ENCODE measurements around the gene MACROD2. TPM values are rescaled to one million over a fixed set of nuclear protein-coding genes. Genes with fewer than 3 reads are reported as not detected.
"Not testable (repeated sequence)": the region's sequence is repeated elsewhere in the genome, so short reads cannot be mapped to it uniquely, and the experiment has no call there.

Gene MACROD2
- total and polyA plus RNA-seq, 11 donors: 0.54 to 5.4 (median 2.4) TPM

DNA sequence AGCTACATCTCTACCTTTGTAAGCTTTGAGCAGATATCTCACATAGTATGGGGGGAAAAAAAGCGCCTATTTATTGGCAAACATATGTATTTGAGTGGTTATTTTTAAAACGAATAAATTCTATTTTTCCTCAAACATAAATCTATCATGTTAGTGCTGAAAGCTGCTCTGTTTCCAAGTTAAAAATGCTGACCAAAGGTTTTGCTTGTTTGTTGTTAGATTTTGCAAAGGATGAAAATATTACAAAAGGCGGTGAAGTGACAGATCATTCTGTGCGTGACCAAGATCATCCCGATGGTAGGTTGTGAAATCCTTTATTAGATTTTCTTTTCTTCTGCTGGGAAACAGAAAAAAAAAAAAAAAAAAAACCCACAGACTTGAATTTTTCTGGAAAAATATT lies 1972.0 kb downstream of the MACROD2 start:
- intact Hi-C loops (cut with DNase I): no loop called here
- Histone ChIP-seq H3K9me3 (peaks cover 0 to 14% (median 5%) of the 10 kb centered on the region in 12 donors), H3K4me1 (no peaks in the 10 kb centered on the region), H3K27me3 (no peaks in the 10 kb centered on the region), H3K4me3 (no peak overlapping the region), H3K36me3 (no peaks in the 10 kb centered on the region), H3K27ac (no peak overlapping the region)
- WGBS, 4 donors: 86 to 93% (median 91%) methylated on average over 5 of the region's 5 CpGs
- TF ChIP-seq POLR2A (IDR thresholded peaks at IDR 0.05): no peak
- TF ChIP-seq, protein P1, sequence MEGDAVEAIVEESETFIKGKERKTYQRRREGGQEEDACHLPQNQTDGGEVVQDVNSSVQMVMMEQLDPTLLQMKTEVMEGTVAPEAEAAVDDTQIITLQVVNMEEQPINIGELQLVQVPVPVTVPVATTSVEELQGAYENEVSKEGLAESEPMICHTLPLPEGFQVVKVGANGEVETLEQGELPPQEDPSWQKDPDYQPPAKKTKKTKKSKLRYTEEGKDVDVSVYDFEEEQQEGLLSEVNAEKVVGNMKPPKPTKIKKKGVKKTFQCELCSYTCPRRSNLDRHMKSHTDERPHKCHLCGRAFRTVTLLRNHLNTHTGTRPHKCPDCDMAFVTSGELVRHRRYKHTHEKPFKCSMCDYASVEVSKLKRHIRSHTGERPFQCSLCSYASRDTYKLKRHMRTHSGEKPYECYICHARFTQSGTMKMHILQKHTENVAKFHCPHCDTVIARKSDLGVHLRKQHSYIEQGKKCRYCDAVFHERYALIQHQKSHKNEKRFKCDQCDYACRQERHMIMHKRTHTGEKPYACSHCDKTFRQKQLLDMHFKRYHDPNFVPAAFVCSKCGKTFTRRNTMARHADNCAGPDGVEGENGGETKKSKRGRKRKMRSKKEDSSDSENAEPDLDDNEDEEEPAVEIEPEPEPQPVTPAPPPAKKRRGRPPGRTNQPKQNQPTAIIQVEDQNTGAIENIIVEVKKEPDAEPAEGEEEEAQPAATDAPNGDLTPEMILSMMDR (IDR thresholded peaks at IDR 0.05): no peak
- ATAC-seq (no peak), DNase-seq (no peak)

DNA sequence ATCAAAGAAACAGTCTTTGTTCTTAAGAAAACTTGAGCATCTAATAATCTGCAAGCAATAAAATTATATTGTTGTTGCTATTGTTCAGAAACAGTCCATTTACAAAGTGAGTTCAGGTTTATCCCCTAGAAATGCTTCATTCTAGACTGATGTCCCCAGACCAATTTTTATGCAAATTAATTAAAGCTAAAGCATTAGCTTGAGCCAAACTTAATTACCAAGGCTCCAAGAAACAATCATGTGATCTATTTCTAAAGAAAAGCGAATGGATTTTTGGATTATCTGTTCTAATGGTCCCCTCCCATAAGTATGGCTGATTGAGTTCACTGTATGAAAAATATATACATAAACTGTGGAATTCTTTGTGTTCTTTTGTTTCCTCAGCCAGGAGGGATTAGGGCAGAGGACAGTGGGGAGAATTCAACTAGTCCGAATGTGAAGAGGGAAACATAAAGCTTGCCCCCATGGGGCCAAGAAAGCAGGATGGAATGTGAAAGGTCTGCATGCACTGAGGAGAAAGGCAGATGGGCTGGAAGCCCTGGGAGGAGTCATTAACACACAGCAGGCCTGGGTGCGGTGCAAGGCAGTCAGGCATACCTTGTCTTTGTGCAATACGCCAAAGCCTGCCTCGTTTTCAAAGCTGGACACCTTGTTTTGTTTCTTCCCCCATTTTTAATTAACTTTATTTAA lies 1980.9 kb downstream of the MACROD2 start:
- Histone ChIP-seq H3K9me3 (peaks cover 0 to 25% (median 3%) of the 10 kb centered on the region in 12 donors), H3K4me3 (no peak overlapping the region), H3K27ac (no peak overlapping the region), H3K4me1 (no peaks in the 10 kb centered on the region), H3K36me3 (no peaks in the 10 kb centered on the region), H3K27me3 (no peaks in the 10 kb centered on the region)
- DNase-seq (no peak), ATAC-seq (no peak)
- intact Hi-C loops (cut with DNase I): loop anchor here in 1 of 10 donors (10.0 kb wide), 1 partner anchor 61 kb away; no protein-coding TSS in a partner anchor
- TF ChIP-seq POLR2A (IDR thresholded peaks at IDR 0.05): no peak
- TF ChIP-seq, protein P1 (IDR thresholded peaks at IDR 0.05): no peak
- WGBS, 4 donors: 51 to 55% (median 54%) methylated on average over 5 of the region's 5 CpGs

DNA sequence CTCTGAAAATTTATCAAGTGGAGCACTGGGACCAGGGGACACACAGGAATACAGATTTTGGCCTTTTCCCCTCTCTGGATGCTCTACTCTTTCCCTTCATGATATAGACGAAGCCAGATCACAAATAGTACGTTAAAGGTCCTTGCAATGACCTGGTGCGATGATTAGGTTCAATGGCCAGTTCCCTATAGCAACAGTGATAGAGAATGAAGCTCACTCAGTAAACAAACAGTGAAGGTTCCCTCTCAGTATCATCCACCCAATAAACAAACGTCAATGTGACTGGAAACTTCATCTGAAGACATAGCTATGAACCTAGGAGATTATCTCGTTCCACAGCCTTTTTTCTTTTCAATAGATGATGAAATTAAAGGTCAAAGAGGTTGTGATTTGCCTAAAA lies 1981.7 kb downstream of the MACROD2 start:
- intact Hi-C loops (cut with DNase I): loop anchor here in 1 of 10 donors (10.0 kb wide), 1 partner anchor 62 kb away; no protein-coding TSS in a partner anchor
- DNase-seq: no peak
- Histone ChIP-seq H3K36me3 (no peaks in the 10 kb centered on the region), H3K27me3 (no peaks in the 10 kb centered on the region), H3K9me3 (peaks cover 0 to 16% (median 1%) of the 10 kb centered on the region in 12 donors), H3K4me3 (no peak overlapping the region), H3K27ac (no peak overlapping the region), H3K4me1 (no peaks in the 10 kb centered on the region)
- TF ChIP-seq POLR2A (IDR thresholded peaks at IDR 0.05): no peak
- TF ChIP-seq, protein P1 (IDR thresholded peaks at IDR 0.05): no peak
- no peak for ATAC-seq
- 47 to 78% (median 54%) methylated on average over 5 of the region's 5 CpGs for WGBS, 4 donors

DNA sequence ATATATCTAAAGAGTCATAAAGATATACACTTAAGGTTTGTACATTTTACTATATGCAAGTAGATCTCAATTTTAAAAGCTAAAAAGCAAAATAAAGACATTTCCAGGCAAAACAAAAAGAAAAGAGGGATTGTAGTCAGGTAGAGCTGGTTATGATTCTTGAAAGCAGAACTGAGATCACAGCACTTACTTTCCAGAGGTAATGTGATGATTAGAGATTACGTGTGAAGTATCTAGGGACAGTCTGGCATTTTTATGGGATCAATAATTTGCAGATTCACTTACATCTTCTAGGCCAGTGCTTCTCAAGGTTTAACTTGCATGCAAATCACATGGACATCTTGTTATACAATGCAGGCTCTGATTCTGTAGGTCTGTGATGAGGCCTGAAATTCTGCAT lies 1982.4 kb downstream of the MACROD2 start:
- Histone ChIP-seq H3K36me3 (no peaks in the 10 kb centered on the region), H3K4me3 (no peak overlapping the region), H3K27me3 (no peaks in the 10 kb centered on the region), H3K9me3 (peaks cover 0 to 13% (median 0%) of the 10 kb centered on the region in 12 donors), H3K4me1 (no peaks in the 10 kb centered on the region), H3K27ac (no peak overlapping the region)
- DNase-seq (no peak), ATAC-seq (no peak)
- WGBS, 4 donors: 77 to 94% (median 89%) methylated on average over 1 of the region's 1 CpG
- TF ChIP-seq POLR2A (IDR thresholded peaks at IDR 0.05): no peak
- TF ChIP-seq, protein P1 (IDR thresholded peaks at IDR 0.05): no peak
- intact Hi-C loops (cut with DNase I): loop anchor here in 1 of 10 donors (10.0 kb wide), 1 partner anchor 63 kb away; no protein-coding TSS in a partner anchor

GRCh38 chr20:15985494-15986368 lies 1990.4 kb downstream of the MACROD2 start:
- H3K4me3 ChIP-seq; H3K9me3 ChIP-seq; H3K27ac ChIP-seq; DNase-seq; H3K4me1 ChIP-seq; H3K27me3 ChIP-seq; intact Hi-C loops (cut with DNase I); ATAC-seq; H3K36me3 ChIP-seq: not testable (repeated sequence)
- 89 to 93% (median 93%) methylated on average over 22 to 26 of the region's 26 CpGs for WGBS, 4 donors
